SK-MEL-5 (cell line): ENCODE measurements around the gene FGD1. TPM values are rescaled to one million over a fixed set of nuclear protein-coding genes. Genes with fewer than 3 reads are reported as not detected.

ENCODE experiments used
- DNase-seq: peaks from one replicate; pipeline ENCODE4 v3.0.0-alpha.2; 2016; ENCODE audit warnings: low read depth, low spot score
- in situ Hi-C: cut with HindIII; loops from 2 replicates; pipeline ENCODE4 v1.10.0; 2016; ENCODE audit warnings: low sequenced_read_pairs, high pct_unique_total_duplicates, low pct_unique_long_range_greater_than_20kb
- total RNA-seq: library from RNA; depleted of rRNA; stranded (reverse); fragments of >200 nt; shearing (Covaris generic); gene quantifications from 2 replicates; pipeline ENCODE4 v1.2.3, GENCODE V29; 2014

The FGD1 gene
- total RNA-seq, 1 experiment from 2014 or later = 6.3 TPM

- peak; percentile 56 for DNase-seq
Observed at GRCh38 chrX:54482839-54483593, 13.0 kb downstream of the FGD1 start.

DNA sequence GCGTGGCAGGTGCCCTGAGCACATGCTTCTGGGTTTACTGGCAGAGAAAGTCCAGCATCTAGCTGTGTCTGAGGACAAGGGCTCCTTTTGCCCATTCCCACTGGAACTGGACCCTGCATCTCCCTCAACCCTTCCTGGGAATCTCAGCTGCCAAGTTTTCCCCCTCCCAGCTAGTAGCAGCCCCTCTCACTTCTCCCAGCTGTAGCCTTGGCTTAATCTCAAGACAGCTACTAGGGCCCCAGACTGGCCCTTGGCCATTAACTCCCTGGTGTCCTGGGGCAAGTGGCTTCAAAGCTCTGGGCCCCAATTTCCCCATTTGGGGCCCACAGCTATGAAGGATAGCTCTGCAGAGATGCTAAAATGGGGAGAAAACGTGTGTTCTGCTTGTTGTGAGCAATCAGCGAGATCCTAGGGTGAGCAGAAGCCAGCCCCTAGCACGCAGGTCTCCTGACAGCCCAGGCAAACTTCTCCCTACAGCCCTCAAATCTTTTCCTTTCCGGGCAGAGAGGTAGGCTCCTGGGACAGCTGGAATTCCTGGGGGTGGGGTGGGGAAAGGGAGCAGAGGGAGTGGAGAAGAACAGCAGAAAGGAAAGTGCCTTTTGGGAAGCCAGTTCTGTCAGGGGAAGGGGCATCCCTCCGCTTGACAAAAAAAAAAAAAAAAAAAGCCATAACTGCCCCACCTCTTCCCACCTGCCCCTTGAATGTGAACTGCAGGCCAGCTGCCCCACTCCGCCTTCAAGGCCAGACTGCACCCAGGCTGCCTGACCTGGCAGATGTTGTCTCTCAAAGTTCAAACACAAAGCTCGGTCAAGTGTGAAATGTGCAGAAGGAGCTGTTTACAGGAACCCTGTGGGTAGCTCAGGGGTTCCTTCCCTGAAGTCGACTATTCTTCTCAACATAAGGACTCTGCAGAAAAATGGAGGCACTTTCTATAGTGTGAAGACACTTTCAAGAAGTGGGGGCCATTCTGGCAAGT, 16.6 kb downstream of the FGD1 start:
- no peak for DNase-seq
- in situ Hi-C loops = no loop called here

More at GRCh38 chrX:54482839-54483593, 13.0 kb downstream of the FGD1 start:
- in situ Hi-C loops = no loop called here

DNA sequence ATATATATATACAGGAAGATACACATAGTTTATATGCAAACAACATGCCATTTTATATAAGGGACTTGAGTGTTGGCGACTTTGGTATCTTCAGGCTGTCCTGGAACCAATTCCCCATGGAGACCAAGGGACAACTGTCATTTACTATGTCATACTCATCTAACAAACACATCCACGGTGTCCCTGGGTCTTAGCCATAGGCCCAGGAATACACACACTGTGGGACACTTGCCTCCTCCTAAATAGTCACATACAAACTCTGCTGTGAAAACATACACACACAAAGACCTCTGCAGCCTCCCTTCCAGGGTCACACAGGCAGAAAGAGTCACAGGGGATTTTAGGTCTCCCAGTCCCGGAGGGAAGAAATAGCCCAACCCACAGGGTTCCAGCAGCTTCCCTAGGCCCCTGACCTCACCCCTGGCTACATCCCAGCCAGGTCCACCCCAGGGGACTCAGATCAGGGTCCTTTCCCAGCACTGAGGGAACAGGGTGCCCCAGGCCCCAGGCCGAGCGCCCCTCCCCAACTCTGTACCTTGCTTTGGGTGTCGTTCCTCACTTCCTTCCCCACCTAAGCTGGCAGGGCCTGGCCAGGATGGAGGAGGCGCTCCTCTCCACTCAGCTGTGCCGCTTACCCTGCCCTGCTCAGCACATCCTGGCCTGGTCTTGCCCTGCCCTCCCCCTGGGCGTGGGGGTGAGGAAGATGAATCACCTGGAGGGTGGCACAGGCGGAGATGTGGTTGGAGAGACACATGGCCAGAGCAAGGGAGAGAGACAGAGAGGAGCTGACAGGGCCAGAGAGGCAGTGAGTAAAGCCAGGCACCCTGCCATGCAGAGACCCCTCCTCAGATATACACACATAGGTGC, 21.8 kb downstream of the FGD1 start:
- in situ Hi-C loops = no loop called here

DNA sequence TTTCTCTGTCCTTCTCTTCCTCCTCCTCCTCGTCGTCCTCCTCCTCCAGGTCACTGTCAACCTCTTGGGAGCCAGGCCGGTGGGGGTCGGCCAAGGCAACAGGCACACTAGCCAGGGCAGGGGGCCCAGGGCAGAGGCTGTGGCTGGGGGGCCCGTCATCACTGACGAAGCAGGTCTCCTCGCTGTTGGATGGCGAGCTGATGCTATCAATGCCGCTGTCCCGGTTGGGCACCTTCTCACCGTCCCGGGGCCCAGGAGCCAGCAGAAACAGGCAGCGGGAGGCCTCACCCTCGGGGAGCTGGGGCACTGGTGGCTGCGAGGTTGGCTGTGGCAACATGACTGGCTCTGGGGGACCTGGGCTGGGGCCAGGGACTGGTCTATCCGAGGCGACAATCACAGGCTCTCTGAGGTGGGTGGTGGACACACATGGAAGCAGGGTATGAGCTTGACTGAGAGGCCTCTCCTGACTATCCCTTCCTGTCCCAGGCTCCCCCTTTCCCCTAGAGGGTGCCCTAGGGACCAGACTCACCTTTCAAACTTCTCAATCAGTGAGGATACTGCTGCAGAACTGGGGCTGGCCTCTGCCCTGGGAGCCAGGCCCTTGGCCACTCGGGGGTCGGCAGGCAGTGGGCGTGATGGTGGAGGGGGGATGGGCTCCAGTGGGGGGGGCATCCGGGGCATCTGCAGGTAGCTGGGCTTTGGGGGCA, 25.8 kb downstream of the FGD1 start:
- DNase-seq = no peak
- in situ Hi-C loops = no loop called here

More for the DNA sequence above, 21.8 kb downstream of the FGD1 start:
- DNase-seq = no peak

GRCh38 chrX:54452920-54453319, 43.1 kb downstream of the FGD1 start:
- in situ Hi-C loops = no loop called here

GRCh38 chrX:54449929-54450328, 46.1 kb downstream of the FGD1 start:
- in situ Hi-C loops = no loop called here
- no peak for DNase-seq

More at GRCh38 chrX:54452920-54453319, 43.1 kb downstream of the FGD1 start:
- DNase-seq = peak; percentile 54

- in situ Hi-C loops = no loop called here
- DNase-seq = peak; percentile 48
Observed at GRCh38 chrX:54447461-54447860, 48.6 kb downstream of the FGD1 start.

DNA sequence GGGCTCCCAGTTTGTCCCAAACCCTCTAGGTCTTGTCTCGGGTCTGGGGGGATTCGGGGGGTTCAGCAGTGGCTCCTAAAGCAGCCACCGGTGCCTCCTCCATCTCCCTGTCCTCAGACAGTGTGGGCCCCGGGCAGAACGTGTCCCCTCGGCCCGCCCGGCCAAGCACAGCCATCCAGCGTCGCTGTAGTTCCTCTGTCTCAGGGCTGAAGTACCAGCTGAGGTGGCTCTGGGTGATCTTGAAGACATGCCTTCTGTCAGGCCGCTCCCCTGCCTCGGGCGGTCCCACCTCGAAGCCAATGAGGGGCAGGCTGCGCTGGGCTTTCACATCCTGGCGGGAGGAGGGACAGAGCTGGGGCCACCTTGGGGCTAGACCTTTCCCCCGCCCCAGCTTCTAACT, 50.0 kb downstream of the FGD1 start:
- in situ Hi-C loops = no loop called here
- no peak for DNase-seq

- DNase-seq = no peak
- in situ Hi-C loops = no loop called here
Observed at GRCh38 chrX:54444752-54445151, 51.3 kb downstream of the FGD1 start.

DNA sequence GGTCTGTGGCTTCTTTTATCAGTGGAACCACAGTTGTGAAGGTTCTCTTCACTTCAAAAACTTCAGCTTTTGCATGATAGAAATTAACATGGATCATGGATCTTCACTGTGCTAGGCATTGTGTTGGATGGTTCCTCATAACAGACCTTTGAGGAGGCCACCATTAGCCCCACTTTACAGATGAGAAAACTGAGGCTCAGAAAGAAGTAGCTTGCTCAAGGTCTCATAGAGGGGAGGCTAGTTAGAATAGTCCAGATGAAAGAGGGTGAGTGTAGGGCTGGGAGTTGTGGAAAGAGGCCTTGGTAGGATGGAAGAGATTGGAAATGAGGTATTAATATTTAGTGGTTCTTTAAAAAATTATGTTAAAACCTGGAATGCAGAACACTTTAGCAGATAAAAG, 53.2 kb downstream of the FGD1 start:
- in situ Hi-C loops = no loop called here
- DNase-seq = no peak

- peak; percentile 92 for DNase-seq
- in situ Hi-C loops = no loop called here
Observed at GRCh38 chrX:54439960-54440871, 55.8 kb downstream of the FGD1 start, which contains the start of gene TSR2. TSR2 (plus strand) TSS chrX:54440404; CDS start chrX:54440422, 18 bp downstream.

GRCh38 chrX:54435121-54435520, 60.9 kb downstream of the FGD1 start:
- no peak for DNase-seq
- in situ Hi-C loops = no loop called here

DNA sequence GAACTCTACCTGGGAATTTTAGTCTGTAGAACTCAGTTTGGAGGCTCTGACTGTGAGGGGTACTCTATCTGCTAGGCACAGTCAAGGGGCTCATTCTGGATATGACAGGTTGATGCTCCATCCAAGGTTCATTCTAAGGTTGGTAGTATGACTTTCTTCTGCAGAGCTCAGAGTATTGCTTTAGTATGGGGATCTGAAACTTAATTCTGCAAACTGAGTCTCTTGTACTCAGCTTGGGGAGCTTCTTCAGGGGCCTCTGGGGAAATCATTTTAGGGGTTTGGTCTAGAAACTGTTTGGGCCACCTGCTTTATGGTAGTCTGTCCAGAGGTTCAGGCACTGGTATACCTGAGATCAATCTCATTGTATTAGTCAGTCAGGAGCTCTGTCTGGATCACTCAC, 65.5 kb downstream of the FGD1 start:
- in situ Hi-C loops = no loop called here
- DNase-seq = no peak

DNA sequence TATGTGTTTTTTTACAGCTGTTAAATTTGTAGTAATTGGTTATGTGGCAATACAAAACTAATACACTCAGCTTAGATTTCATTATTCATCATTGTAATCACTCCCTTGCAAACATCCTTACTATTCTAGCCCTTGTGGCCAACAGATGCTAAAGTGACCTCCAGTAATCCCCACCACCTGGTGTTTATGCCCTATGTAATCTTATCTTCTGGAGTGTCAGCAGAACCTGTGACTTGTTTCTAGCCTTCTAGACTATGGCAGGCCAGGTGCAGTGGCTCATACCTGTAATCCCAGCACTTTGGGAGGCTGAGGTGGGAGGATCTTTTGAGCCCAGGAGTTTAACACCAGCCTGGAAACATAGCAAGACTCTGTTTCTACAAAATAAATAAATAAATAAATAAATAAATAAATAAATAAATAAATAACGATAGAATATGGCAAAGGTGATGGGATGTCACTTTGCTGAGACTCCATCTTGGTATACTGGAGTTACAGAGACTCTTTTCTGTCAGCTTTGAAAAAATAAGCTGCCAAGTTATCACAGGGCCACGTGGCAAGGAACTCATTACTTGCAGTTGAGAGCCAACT, 68.1 kb downstream of the FGD1 start:
- in situ Hi-C loops = no loop called here
- DNase-seq = no peak

DNA sequence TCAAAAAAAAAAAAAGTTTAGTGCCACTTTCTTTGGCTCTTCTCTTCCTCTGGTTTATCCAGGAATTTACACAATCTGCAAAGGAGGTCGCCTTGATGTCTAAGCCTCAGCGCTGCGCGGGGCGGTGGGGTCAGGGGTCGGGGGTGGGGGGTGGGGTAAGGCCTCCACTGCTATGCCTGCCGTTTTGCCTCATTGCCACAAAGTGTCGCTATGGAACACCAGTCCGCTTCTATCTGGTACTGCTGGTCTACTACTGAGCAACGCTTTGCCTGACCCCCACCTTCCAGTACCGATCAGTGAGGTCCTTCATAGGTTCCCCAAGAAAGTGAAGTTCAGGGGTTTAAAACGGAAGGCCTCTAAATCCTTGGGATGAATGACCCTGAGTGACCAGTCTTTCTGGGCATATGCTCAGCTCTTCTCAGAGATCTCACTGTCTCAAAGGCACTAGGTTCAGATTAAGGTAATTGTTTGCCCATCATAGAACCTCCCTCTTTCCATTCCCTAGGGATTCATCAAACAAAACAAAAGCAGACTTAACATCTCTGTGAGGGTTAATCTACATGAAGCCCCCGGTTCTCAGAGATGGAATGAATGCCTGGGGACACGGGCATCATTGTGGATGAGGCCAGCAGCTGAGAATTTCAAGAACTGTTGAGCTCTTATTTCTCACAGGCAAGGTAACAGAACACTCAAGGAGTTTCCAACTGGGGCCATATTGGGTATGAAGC, 72.7 kb downstream of the FGD1 start:
- DNase-seq = no peak
- in situ Hi-C loops = no loop called here
